ENCODE data around the gene LGR4.

Gene LGR4

GRCh38 chr11:27397624-27398399, 74.8 kb downstream of the LGR4 start:
- no peak for DNase-seq (ENCODE audit: low spot score)
- TF ChIP-seq, protein P1, sequence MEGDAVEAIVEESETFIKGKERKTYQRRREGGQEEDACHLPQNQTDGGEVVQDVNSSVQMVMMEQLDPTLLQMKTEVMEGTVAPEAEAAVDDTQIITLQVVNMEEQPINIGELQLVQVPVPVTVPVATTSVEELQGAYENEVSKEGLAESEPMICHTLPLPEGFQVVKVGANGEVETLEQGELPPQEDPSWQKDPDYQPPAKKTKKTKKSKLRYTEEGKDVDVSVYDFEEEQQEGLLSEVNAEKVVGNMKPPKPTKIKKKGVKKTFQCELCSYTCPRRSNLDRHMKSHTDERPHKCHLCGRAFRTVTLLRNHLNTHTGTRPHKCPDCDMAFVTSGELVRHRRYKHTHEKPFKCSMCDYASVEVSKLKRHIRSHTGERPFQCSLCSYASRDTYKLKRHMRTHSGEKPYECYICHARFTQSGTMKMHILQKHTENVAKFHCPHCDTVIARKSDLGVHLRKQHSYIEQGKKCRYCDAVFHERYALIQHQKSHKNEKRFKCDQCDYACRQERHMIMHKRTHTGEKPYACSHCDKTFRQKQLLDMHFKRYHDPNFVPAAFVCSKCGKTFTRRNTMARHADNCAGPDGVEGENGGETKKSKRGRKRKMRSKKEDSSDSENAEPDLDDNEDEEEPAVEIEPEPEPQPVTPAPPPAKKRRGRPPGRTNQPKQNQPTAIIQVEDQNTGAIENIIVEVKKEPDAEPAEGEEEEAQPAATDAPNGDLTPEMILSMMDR (IDR thresholded peaks at IDR 0.05; ENCODE audit: extremely low read depth, missing control alignments) = no peak

DNA sequence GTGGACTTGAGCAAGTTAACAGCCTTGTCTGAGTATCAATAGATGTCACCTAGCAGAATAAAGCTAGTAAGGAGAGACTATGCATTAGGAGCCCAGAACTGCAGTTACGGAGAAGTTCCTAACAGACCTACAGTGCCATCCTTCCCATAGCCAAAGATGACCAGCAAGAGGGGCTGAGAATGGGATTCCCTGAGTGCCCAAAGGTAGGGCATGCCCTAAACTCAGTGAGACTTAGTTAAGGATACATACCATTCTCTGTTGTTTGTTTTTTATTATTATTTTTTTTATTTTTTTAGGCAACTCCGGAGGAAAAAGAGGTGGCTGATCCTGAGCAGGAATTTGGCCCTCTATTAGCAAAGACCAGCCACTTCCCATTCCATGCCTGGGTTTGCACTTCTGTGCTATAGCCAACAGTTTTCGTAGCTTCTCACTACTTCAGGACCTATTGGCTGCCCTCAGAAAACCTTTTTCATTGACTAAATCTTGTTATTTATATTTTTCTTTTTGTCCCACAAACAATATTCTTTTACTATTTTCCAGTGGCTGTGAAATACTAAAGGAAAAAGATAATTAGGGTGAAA, 76.2 kb downstream of the LGR4 start:
- DNase-seq (ENCODE audit: low spot score) = no peak
- TF ChIP-seq, protein P1 (IDR thresholded peaks at IDR 0.05; ENCODE audit: extremely low read depth, missing control alignments) = no peak

- TF ChIP-seq, protein P1 (IDR thresholded peaks at IDR 0.05; ENCODE audit: extremely low read depth, missing control alignments) = no peak
- no peak for DNase-seq (ENCODE audit: low spot score)
These were observed 76.9 kb downstream of the LGR4 start for GRCh38 chr11:27395556-27396258.

GRCh38 chr11:27394781-27395228, 77.8 kb downstream of the LGR4 start:
- no peak for DNase-seq (ENCODE audit: low spot score)
- TF ChIP-seq, protein P1 (IDR thresholded peaks at IDR 0.05; ENCODE audit: extremely low read depth, missing control alignments) = no peak

- DNase-seq (ENCODE audit: low spot score) = no peak
These were observed 80.1 kb downstream of the LGR4 start for GRCh38 chr11:27392278-27393114.

DNA sequence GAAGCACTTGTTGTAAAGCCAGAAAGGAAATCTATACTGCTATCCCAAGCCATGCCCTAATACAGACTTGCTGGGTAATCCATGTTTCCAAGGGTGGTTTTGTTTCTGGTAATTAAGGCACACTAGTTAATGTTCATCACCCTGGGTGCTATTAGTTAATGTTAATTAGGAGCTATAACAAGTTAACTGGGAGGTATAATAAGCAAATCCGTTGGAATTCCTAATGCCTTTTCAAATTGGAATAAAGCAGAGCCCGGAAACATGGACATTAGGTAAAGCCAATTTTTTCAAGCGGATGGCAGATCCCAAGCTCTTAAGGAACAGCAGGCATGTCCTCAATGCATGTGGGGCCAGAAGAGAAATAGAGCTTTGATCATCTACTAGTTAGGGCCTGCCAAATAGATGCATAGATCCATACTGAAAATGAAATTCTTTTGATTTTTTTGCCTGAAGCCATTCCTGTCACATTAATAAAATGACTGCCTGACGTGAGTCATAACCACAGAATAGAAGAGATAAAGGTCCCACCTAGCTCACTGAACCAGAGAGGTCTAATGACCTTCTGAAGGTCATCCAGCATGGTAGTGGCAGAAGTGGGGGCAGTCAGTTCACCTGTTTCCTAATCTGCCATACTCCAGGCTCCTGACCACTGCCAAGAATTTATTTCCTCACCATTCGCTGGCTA, 81.1 kb downstream of the LGR4 start:
- DNase-seq (ENCODE audit: low spot score) = no peak
- TF ChIP-seq, protein P1 (IDR thresholded peaks at IDR 0.05; ENCODE audit: extremely low read depth, missing control alignments) = no peak

More at GRCh38 chr11:27392278-27393114, 80.1 kb downstream of the LGR4 start:
- TF ChIP-seq, protein P1 (IDR thresholded peaks at IDR 0.05; ENCODE audit: extremely low read depth, missing control alignments) = no peak
